Left cardiac atrium (tissue), 4 donors: ENCODE measurements around the gene PPEF2. TPM values are rescaled to one million over a fixed set of nuclear protein-coding genes. Genes with fewer than 3 reads are reported as not detected.

Experiments
- ATAC-seq, 2 donors: fragments of 200-7000 bp; cut with Tn5 transposase; one replicate each; pipeline ENCODE4 v1.9.1; 2020; ENCODE audit warnings: mild to moderate bottlenecking in 2 of 2, moderate library complexity in 2 of 2
- DNase-seq: peaks from one replicate; pipeline ENCODE4 v3.0.0-alpha.2; 2020
- intact Hi-C, 2 donors: fragments of 100-400 bp; cut with DNase I; formaldehyde crosslinking; loops; one replicate each; pipeline versions ENCODE4 v1.14.1 to v1.15.1; 2022 to 2023
- total RNA-seq, 2 donors: library from RNA; stranded (reverse); fragmentation: NEBNext Ultra II Directional; extraction: Animal tissue kit (Norgen Biotek cat#: 25700); gene quantifications; one replicate each; pipeline ENCODE4 v1.2.1, GENCODE V29; 2021
- donor health status: DM: no; HTN: yes; CAD: no.
- donor health status: DM: no; HTN: yes; CAD: no; lungs with severe emphysema.
- donor health status: DM: yes; HTN: yes; CAD: no.
- donor health status: Dilated cardiomyopathy.

PPEF2 gene
- total RNA-seq, 2 donors from 2014 or later, result not detected

DNA sequence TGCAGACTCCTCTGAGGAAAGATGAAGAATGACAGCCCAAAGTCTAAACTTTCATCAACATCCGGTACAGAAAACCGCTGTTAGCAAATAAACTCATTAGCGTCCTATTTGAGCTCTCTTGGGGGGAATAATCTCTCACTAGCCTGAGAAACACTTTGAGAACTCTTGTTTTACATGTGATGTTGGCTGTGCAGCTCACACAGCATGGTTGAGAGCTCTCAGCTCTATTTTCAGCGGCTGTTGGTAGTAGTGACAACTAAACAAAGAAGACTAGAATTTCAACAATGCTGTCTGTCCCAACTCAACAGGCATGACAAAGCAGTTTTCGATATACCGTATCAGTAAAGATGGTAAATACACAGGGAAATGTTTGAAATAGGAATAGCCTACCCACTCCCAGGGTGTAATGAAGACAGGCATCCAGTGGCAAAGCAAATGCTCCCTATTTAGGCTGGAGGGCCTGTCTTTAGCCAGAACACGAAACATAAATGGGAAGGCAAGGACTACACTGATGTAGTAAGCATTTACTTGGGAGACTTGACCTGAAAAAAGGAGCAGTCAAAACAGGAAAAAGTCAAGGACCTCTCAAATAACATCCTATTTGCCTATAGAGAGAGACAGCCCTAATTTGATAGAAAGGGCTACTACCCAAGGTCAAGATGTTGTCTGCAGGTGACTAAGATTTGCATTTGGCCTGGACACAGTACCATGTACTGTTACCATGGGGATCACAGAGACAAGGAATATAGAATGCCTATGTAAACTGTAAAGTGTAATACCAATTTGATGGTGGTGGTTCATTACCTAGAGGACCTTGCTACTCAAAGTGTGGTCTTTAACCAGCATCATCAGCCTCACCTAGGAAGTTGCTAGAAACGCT, 60.4 kb downstream of the PPEF2 start:
- intact Hi-C loops, result no loop called here
- DNase-seq (no peak), ATAC-seq (peak in 1 of 2 donors; percentile 15)

- intact Hi-C loops, result no loop called here
- no peak for DNase-seq
These were observed 67.5 kb downstream of the PPEF2 start for GRCh38 chr4:75834772-75835154.

GRCh38 chr4:75834095-75834771, 68.0 kb downstream of the PPEF2 start:
- ATAC-seq (no peak), DNase-seq (no peak)
- intact Hi-C loops, result no loop called here

More at GRCh38 chr4:75834772-75835154, 67.5 kb downstream of the PPEF2 start:
- no peak for ATAC-seq

DNA sequence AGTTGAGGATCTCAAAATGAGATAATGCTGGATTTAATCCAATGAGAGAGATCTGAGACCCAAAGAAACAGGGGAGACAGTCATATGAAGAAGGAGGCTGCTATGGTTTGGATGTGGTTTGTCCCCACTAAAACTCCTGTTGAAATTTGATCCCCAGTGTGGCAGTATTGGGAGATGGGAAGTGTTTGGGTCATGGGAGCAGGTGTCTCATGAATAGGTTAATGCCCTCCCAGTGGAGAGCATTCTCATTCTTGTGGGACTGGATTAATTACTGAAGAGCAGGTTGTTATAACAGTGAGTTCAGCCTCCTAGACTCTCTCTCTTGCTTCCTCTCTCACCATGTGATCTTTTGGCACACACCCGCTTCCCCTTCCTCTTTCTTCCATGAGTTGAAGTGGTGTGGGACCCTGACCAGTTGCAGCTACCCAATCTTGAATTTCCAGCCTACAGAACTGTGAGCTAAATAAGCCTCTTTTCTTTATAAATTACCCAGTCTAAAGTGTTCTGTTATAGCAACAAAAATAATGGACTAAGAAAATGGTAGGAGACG, 70.3 kb downstream of the PPEF2 start:
- intact Hi-C loops, result no loop called here
- ATAC-seq, result peak in 1 of 2 donors; percentile 47
- no peak for DNase-seq

DNA sequence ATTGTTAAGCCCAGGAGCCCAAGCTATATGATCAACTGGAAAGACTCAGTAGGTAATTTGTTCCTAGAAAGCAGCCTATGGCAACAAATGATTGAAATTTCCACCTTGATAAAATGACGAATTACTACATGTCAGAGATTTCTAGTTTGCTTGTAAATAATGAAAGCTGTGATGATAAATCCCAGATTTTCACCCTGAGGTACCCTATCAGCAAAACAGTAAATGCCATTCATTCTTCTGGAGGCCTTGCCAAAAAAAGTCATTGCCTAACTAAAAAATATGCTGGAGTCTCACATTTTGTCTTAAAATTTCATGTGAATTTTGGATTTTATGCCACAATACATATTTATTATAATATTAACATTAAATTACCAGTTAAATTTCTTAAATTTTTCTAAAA, 71.3 kb downstream of the PPEF2 start:
- DNase-seq (no peak), ATAC-seq (no peak)
- intact Hi-C loops, result no loop called here

GRCh38 chr4:75823812-75824211, 78.4 kb downstream of the PPEF2 start:
- intact Hi-C loops, result no loop called here
- ATAC-seq (no peak), DNase-seq (no peak)

DNA sequence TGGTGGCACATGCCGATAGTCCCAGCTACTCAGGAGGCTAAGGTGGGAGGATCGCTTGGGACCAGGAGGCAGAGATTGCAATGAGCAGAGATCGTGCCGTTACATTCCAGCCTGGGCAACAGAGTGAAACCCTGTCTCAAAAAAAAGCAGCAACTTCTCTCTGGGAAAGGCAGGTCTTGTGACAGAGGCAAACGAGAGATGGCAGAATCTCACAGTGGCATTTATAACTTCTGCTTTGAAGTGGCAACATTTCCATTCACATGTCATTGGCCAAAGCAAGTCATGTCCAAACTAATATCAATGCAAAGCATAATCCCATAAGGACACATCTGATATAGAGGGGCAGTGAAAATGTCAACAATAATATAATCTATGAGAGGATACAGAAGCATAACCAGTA, 79.8 kb downstream of the PPEF2 start:
- intact Hi-C loops, result no loop called here
- ATAC-seq (no peak), DNase-seq (no peak)

GRCh38 chr4:75821966-75822365, 80.3 kb downstream of the PPEF2 start:
- intact Hi-C loops, result no loop called here
- no peak for ATAC-seq

GRCh38 chr4:75821216-75821615, 81.0 kb downstream of the PPEF2 start:
- intact Hi-C loops, result no loop called here
- DNase-seq (no peak), ATAC-seq (no peak)

More at GRCh38 chr4:75821966-75822365, 80.3 kb downstream of the PPEF2 start:
- no peak for DNase-seq

DNA sequence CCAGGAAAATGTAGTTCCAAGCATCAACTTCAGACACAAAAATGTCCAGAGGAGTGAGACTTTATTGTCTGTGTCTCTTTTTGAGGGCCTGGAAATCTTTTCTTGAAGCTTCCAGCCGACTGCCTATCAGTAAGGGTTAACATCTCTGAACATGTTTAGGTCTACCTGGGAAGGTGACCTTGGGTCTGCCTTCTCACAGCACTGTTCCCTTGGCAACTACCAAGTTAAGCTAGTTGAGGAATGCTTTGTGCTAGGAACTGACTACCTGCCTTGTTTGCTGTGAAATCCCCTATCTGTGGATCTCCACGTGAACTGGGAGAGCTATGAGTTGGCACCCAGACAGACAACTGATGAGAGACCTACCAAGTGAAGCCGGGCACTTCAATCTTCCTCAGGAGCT, 81.6 kb downstream of the PPEF2 start:
- intact Hi-C loops, result no loop called here
- ATAC-seq (no peak), DNase-seq (no peak)

- intact Hi-C loops, result no loop called here
These were observed 82.1 kb downstream of the PPEF2 start for GRCh38 chr4:75820197-75820596.

DNA sequence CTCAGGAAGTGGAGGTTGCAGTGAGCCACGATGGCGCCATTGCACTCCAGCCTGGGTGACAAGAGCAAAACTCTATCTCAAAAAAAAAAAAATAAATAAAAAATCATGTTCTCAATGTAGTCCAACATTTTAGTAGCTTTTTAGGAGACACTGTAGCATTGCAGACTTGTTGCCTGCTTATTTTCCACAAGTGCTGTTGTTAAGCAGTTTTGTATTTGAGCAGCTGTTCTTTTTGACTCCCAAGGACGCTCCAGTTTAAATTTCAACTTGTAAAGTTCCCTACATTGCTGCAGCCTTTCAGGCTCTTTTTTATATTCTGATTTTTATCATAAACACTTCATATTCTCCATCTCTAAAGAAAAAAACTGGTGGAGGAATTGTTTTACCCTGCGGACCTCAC, 83.1 kb downstream of the PPEF2 start:
- intact Hi-C loops, result no loop called here
- ATAC-seq (no peak), DNase-seq (no peak)

More at GRCh38 chr4:75820197-75820596, 82.1 kb downstream of the PPEF2 start:
- ATAC-seq (no peak), DNase-seq (no peak)

- DNase-seq (no peak), ATAC-seq (no peak)
- intact Hi-C loops, result no loop called here
These were observed 84.4 kb downstream of the PPEF2 start for GRCh38 chr4:75817901-75818300.

Other genes starting within 250 kb of the PPEF2 start
- 100 to 1,000 TPM in 1 of 2 donors, 10 to 100 TPM in 1; 68.5 to 110 TPM for gene G3BP2, start 229.0 kb downstream of the PPEF2 start, total RNA-seq
- 10 to 100 TPM; 77.9 to 84.5 TPM for gene USO1, start 177.9 kb downstream of the PPEF2 start, total RNA-seq
- gene NAAA, start 38.6 kb upstream of the PPEF2 start, total RNA-seq, result 10 to 100 TPM; 12.3 to 13.8 TPM
- gene SDAD1, start 88.5 kb upstream of the PPEF2 start, total RNA-seq, result 10 to 100 TPM; 21.0 to 31.6 TPM
- gene CXCL9, start 105.1 kb upstream of the PPEF2 start, total RNA-seq, result under 1 TPM; 0.38 to 0.50 TPM
- gene CXCL10, start 121.0 kb upstream of the PPEF2 start, total RNA-seq, result under 1 TPM; 0.27 to 0.76 TPM
- under 1 TPM in 1 of 2 donors, not detected in 1; 0.16 TPM for gene CXCL11, start 133.6 kb upstream of the PPEF2 start, total RNA-seq
- 10 to 100 TPM; 23.4 to 41.2 TPM for gene ART3, start 172.3 kb upstream of the PPEF2 start, total RNA-seq
- gene NUP54, start 245.9 kb upstream of the PPEF2 start, total RNA-seq, result 10 to 100 TPM; 20.0 to 23.0 TPM